ENCODE results near the gene DLL3. TPM values are rescaled to one million over a fixed set of nuclear protein-coding genes. Genes with fewer than 3 reads are reported as not detected.

DLL3 gene
- total RNA-seq, 1 donor from 2014 or later = not detected

- no peak overlapping the region for H3K4me3 ChIP-seq
- DNase-seq (ENCODE audit: extremely low spot score in 2 of 2) = no peak
- no peak for TF ChIP-seq CTCF (IDR thresholded peaks at IDR 0.05)
- no peak for TF ChIP-seq POLR2AphosphoS5 (IDR thresholded peaks at IDR 0.05; ENCODE audit: insufficient read depth in 1 of 2, low read depth in 1 of 2)
- no peak for TF ChIP-seq POLR2A (IDR thresholded peaks at IDR 0.05)
- no peak overlapping the region for H3K27ac ChIP-seq
- H3K9me3 ChIP-seq = no peaks in the 10 kb centered on the region
- H3K36me3 ChIP-seq = no peaks in the 10 kb centered on the region
- H3K27me3 ChIP-seq = no peaks in the 10 kb centered on the region
- no peaks in the 10 kb centered on the region for H3K4me1 ChIP-seq
- intact Hi-C loops (cut with DNase I) = no loop called here
Measured at GRCh38 chr19:39524495-39524894, 25.7 kb downstream of the DLL3 start.

- H3K4me3 ChIP-seq = no peak overlapping the region
- H3K27me3 ChIP-seq = no peaks in the 10 kb centered on the region
- H3K9me3 ChIP-seq = no peaks in the 10 kb centered on the region
- no peaks in the 10 kb centered on the region for H3K4me1 ChIP-seq
- intact Hi-C loops (cut with DNase I) = no loop called here
- DNase-seq (ENCODE audit: extremely low spot score in 2 of 2) = no peak
- no peak overlapping the region for H3K27ac ChIP-seq
- no peaks in the 10 kb centered on the region for H3K36me3 ChIP-seq
- TF ChIP-seq CTCF (IDR thresholded peaks at IDR 0.05) (no peak), POLR2A (IDR thresholded peaks at IDR 0.05) (no peak), POLR2AphosphoS5 (IDR thresholded peaks at IDR 0.05; ENCODE audit: insufficient read depth in 1 of 2, low read depth in 1 of 2) (no peak)
Measured at GRCh38 chr19:39525205-39525604, 26.5 kb downstream of the DLL3 start.

GRCh38 chr19:39531834-39532232, 33.1 kb downstream of the DLL3 start:
- intact Hi-C loops (cut with DNase I) = loop anchor here (5.0 to 10.0 kb wide), 2 partner anchors 55 to 137 kb away; partner anchors contain the start of genes MED29 and PAF1
- Histone ChIP-seq H3K27me3 (no peaks in the 10 kb centered on the region), H3K27ac (peak overlapping the region; percentile 82), H3K9me3 (no peaks in the 10 kb centered on the region), H3K36me3 (no peaks in the 10 kb centered on the region), H3K4me3 (peak overlapping the region; percentile 71 to 84), H3K4me1 (peaks cover 16% of the 10 kb centered on the region)
- TF ChIP-seq POLR2AphosphoS5 (IDR thresholded peaks at IDR 0.05; ENCODE audit: insufficient read depth in 1 of 2, low read depth in 1 of 2) = no peak
- TF ChIP-seq POLR2A (IDR thresholded peaks at IDR 0.05) = no peak
- no peak for TF ChIP-seq CTCF (IDR thresholded peaks at IDR 0.05)
- no peak for DNase-seq (ENCODE audit: extremely low spot score in 2 of 2)

- no peaks in the 10 kb centered on the region for H3K27me3 ChIP-seq
- peak in 1 of 2 donors; percentile 94 for DNase-seq (ENCODE audit: extremely low spot score in 2 of 2)
- peak in 1 of 2 donors; percentile 70 for TF ChIP-seq POLR2A (IDR thresholded peaks at IDR 0.05)
- TF ChIP-seq POLR2AphosphoS5 (IDR thresholded peaks at IDR 0.05; ENCODE audit: insufficient read depth in 1 of 2, low read depth in 1 of 2) = peak; percentile 94 to 99
- peak; percentile 96 to 99 (median 99) for TF ChIP-seq CTCF (IDR thresholded peaks at IDR 0.05)
- no peaks in the 10 kb centered on the region for H3K36me3 ChIP-seq
- no peaks in the 10 kb centered on the region for H3K9me3 ChIP-seq
- intact Hi-C loops (cut with DNase I) = loop anchor here (5.0 to 10.0 kb wide), 2 partner anchors 55 to 138 kb away; partner anchors contain the start of genes MED29 and PAF1
- peak within 1 kb of the TSS; percentile 71 to 84 for H3K4me3 ChIP-seq
- peak within 1 kb of the TSS; percentile 82 for H3K27ac ChIP-seq
- peaks cover 16% of the 10 kb centered on the region for H3K4me1 ChIP-seq
Measured at GRCh38 chr19:39532233-39533002, 33.7 kb downstream of the DLL3 start, which contains the start of gene EID2B. EID2B (minus strand) TSS chr19:39532852; CDS start chr19:39532802, 50 bp downstream.
